HG02938 (cell line): ENCODE data around the gene WSCD2.

Experiments used
- ATAC-seq: cut with Tn5 transposase; IDR thresholded peaks from one replicate; pipeline ENCODE4 v1.9.1; 2021; ENCODE audit warnings: mild to moderate bottlenecking, moderate library complexity; ENCODE audit not compliant: unreplicated experiment

Gene WSCD2

GRCh38 chr12:108126990-108127501 is 2.0 kb upstream of the WSCD2 start:
- ATAC-seq: no peak

- ATAC-seq: no peak
These were observed 1.4 kb upstream of the WSCD2 start for GRCh38 chr12:108127654-108128053.

- no peak for ATAC-seq
These were observed 669 bp upstream of the WSCD2 start for GRCh38 chr12:108128221-108129016.

GRCh38 chr12:108131035-108131434 is 1.9 kb downstream of the WSCD2 start:
- no peak for ATAC-seq

GRCh38 chr12:108131657-108132126 is 2.6 kb downstream of the WSCD2 start:
- no peak for ATAC-seq

GRCh38 chr12:108133482-108133881 is 4.4 kb downstream of the WSCD2 start:
- ATAC-seq: no peak

- ATAC-seq: no peak
These were observed 5.7 kb downstream of the WSCD2 start for GRCh38 chr12:108134744-108135143.

GRCh38 chr12:108135627-108136026 is 6.5 kb downstream of the WSCD2 start:
- no peak for ATAC-seq

- ATAC-seq: no peak
These were observed 7.6 kb downstream of the WSCD2 start for GRCh38 chr12:108136697-108137096.

GRCh38 chr12:108139454-108139853 is 10.4 kb downstream of the WSCD2 start:
- ATAC-seq: no peak

- ATAC-seq: no peak
These were observed 11.4 kb downstream of the WSCD2 start for GRCh38 chr12:108140501-108140900.

- no peak for ATAC-seq
These were observed 12.6 kb downstream of the WSCD2 start for GRCh38 chr12:108141600-108142130.

GRCh38 chr12:108143144-108143543 is 14.1 kb downstream of the WSCD2 start:
- ATAC-seq: no peak

GRCh38 chr12:108144080-108144479 is 15.0 kb downstream of the WSCD2 start:
- ATAC-seq: no peak

- ATAC-seq: no peak
These were observed 15.9 kb downstream of the WSCD2 start for GRCh38 chr12:108145011-108145410.

- no peak for ATAC-seq
These were observed 17.2 kb downstream of the WSCD2 start for GRCh38 chr12:108146035-108146893.

- no peak for ATAC-seq
These were observed 18.2 kb downstream of the WSCD2 start for GRCh38 chr12:108147279-108147678.

GRCh38 chr12:108148521-108149074 is 19.5 kb downstream of the WSCD2 start:
- no peak for ATAC-seq

GRCh38 chr12:108150436-108150835 is 21.3 kb downstream of the WSCD2 start:
- ATAC-seq: no peak

GRCh38 chr12:108151533-108152169 is 22.6 kb downstream of the WSCD2 start:
- ATAC-seq: no peak

- no peak for ATAC-seq
These were observed 23.1 kb downstream of the WSCD2 start for GRCh38 chr12:108152170-108152538.
